Activated CD8-positive, alpha-beta memory T cell treated with anti-CD3 and anti-CD28 coated beads for 1 hour (primary cell): ENCODE results near the gene TRAF1.

Source experiments
- DNase-seq, 2 donors: peaks; one replicate each; pipeline ENCODE4 v3.0.0-alpha.2; 2020; ENCODE audit warnings: low read depth in 1 of 2; ENCODE audit errors: extremely low read depth in 1 of 2

Gene TRAF1

DNA sequence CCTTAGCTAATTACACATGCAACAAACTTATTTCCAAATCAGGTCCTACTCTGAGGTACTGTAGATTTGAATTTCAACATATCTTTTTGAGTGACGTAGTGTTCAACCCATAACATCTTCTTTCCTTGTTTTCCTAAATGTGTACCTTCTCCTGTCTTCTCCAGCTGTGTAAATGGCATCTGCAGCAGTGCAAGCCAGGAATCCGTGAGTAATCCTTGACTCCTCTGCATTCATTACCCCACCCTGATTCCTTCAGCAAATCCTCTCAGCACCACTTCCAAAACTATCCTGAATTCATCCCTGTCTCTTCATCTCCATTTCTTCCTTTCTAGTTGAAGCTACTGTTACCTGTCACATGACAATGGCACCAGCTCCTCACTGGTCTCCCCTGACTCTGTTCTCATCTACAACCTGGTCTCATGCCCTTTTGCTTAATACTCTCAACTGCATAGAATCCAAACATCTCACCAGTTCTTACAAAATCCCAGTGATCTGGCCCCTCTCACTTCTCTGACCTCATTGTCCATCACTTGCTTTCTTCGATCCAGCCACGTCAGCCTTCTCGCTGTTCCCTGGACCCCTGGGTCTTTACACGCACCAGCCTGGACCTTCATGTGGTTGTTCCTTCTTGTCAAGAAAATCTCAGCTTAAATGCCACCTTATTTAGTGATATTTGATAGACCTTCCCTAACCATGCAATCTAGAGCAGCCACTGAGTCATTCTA, 14.6 kb upstream of the TRAF1 start:
- no peak for DNase-seq

DNA sequence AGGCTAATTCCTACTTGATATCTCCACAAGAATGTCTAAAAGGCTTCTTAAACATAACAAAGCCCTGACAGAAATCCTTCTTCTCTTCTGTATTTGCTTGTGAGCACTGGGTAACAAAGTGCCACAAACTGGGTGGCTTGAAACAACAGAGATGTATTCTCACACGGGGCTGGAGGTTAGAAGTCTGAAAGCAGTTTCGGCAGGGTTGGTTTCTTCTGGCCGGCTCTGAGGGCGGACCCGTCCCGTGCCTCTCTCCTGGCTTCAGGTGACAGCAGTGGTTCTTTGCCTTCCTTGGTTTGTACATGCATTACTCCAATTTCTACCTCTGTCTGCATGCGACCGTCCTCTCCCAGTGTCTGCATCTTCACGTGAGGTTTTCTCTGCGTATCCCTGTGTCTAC, 14.0 kb upstream of the TRAF1 start:
- no peak for DNase-seq

DNA sequence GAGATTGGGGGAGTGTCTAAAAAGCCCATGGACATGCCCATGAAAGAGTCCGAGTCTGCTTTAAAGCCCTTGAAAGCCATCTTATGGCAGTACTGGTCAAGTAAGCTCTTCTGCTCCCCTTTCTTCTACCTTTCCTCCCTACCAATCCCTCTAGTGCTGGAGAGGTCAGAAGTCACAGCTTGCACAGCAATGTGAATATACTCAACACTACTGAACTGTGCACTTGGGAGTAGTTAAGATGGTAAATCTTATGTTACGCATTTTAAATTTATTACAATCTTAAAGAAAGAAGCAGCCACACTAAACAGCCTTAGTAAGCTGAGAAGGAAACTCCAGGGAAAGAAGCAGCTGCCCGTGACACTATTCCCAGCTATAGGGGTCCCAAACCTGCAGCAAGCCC, 12.3 kb upstream of the TRAF1 start:
- DNase-seq, result no peak

DNA sequence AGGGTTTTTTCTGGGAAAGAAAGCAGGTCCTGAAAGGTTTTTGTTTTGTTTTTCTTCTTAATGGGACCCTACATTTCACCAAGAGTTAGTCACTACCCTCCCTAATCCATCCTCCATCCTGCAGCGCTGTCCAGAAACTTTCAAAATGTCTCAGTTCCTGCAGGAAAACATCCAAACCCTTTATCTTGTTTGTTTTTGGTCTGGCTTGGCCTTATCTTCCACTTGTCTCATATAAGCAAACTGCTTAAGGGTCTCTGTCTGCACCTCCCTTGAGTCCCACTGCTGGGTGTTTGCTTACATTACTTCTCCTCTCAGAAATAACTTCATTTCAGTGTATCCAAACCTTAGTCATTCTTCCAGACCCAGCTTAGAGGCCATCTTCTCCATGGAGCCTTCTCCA, 11.0 kb upstream of the TRAF1 start:
- no peak for DNase-seq

DNA sequence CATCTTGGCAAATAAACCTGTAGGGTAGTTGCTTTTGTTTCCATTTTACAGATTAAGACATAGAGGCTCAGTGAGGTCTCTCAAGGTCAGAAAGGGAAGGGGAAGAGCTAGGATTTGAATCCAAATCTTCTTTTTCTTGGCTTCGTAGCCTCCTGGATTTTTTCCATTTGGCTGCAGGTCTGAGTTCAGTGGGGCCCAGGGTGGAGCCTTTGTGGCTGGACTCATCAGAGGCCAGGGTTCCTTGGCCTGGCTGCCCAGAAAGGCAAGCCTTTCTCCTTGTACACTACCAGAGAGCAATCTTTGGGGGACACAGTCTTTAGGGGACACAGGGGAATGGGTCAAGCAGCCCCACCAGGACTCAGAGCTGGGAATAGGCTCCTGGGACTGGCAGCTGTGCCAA, 10.5 kb upstream of the TRAF1 start:
- DNase-seq, result no peak

DNA sequence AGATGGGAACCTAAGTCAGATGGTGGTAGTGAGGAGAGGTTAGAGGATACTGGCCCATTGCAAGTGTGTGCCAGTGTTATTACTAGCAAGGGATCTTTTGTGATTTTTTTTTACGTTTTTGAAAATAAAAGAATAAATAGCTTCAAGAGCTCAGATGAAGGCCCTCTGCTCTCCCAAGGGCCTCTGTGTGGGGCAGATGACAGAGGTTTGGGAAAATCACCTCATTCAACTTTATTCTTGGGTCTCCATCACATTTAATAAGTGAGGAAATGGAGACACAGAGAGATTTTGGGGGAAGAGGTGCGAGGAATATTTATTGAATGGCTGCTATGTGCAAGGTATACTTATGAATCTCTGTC, 10.1 kb upstream of the TRAF1 start:
- no peak for DNase-seq

DNA sequence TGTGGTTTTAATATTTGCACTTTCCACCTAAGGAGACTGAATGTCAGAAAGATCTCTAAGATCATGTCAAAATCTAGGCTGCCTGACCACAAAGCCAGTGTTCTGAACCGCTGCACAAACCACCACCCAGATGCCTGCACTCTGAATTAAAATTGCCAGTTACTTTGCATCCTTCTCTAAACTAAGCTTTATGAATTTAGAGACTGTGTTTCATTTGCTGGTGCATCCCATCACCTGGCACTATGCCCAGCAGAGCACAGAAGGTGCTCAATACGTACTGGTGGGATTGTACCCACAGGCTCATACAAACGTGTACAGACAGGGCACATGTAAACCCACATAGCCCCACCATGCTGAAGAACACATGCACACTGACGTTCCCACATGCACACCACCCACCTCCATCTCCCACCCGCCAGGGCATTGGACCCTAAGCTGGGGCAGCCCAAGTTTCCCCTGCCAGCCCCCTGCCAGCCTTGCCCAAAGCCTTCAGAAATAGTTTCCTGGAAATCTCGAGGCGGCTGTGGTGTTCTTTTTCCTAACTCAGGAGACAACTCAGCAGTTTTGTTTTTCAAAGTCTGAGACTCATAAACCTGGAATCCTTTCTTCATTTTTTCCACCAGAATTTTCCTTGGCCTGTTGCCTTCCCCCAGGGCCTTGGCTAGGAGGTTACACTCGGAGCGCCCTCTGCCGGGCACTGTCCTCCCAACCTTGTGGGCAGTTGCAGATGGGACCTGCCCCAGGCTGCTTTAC, 9.6 kb upstream of the TRAF1 start:
- peak; percentile 80 to 87 for DNase-seq

DNA sequence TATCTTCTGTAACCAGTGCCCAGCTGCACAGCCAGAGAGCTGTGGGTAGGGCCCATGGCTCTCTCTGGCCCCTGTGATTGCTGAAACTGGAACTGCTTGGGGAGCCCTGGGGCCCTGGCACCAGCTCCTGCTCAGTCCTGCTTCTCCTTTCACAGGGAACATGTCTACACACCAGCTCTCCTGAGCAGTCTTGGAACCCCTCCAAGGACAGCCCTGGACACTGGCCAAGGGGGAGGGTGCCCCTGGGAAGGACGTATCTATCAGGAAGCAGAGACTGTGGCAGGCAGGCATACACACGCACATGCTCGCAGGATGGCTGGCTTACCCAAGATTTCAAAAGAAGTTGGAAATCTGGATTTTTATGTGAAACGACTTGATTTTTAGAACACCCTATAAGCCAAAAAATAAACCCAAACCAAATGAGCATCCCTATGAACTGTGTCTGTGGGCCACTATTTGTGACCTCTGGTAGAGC, 8.8 kb upstream of the TRAF1 start:
- no peak for DNase-seq

DNA sequence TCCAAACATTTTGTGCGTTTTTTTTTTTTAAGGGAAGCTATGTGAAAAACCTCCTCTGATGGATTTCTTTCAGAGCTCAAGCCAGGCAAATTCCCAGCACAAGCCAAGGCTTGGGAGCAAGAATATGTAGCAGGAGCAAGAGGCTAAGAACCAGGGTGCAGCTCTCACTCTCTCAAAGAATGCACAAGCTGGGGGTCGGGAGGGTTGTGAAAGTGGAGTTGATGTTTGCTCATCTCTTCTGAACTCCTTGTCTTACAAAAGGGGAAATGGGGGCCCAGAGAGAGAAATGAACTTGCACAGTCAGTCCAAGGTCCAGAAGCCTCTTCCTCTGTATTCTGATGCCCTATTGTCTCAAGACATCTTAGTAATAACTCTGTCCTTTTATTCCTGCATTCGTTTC, 7.7 kb upstream of the TRAF1 start:
- DNase-seq, result no peak

DNA sequence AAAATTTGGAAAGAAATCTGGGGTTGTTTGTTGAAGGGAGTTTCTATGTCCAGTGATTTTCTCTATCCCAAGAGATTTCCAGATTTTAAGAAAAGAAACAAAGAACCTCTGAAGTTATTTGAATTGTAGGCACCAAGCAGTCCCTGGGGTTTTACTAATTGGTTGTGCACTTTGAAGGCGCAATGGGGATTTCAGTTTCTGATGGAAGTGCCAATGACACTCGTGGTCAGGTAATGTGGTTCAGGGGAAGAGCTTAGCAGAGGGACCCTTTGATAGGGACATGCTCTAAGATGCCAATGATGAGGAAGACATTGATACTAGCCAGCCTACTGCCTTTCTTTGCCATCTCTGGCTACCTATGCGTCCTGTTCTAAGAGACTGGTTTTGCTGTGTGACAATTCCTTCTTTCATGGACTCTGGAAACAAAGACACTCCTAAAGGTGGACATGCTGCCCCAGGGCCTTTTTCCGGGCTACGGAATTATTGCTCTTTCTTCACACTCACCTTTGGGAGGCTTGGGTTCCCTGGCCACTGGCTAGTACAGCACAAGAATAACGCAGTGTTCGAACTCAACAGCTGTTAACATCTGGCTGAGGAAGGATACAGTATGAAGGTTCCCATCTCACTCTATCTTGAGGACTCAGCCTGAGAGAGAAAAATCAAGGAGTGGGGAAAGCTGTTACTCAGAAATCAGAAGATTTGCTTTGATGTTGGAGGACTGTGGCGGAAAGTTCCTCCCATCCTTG, 6.9 kb upstream of the TRAF1 start:
- DNase-seq, result no peak

DNA sequence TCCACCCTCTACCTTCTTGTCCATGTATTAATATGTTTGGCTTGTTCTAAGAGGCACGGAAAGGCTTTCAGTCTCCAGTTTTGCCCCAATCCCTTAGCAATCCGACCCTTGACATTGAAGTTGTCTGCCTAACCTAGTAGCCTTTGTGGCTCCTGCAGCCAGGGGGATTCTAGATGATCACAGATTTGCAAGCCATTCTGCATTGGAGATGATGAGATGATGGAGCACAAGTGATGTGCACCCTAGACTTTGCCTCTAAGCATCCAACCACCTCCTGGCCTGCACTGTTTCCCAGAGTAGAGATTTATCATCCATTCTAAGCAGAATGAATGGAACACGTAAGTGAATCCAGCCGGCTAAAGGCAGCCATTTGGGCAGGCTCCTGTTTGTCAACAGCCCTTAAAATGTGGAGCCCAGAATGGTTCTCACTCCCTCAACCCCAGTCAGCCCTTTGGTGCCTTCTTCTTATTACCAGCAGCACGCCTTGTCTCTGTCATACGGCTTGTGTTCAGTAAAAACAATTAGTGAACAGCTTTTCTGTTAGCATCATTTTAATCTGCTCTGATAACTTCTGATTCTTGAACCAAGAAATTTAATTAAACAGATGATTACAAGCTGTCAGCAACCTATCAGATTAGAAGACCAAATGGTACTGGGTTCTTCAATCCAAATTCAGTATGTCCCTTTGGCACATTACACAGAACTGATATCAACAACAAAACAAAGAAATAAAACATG, 5.7 kb upstream of the TRAF1 start:
- DNase-seq, result no peak

DNA sequence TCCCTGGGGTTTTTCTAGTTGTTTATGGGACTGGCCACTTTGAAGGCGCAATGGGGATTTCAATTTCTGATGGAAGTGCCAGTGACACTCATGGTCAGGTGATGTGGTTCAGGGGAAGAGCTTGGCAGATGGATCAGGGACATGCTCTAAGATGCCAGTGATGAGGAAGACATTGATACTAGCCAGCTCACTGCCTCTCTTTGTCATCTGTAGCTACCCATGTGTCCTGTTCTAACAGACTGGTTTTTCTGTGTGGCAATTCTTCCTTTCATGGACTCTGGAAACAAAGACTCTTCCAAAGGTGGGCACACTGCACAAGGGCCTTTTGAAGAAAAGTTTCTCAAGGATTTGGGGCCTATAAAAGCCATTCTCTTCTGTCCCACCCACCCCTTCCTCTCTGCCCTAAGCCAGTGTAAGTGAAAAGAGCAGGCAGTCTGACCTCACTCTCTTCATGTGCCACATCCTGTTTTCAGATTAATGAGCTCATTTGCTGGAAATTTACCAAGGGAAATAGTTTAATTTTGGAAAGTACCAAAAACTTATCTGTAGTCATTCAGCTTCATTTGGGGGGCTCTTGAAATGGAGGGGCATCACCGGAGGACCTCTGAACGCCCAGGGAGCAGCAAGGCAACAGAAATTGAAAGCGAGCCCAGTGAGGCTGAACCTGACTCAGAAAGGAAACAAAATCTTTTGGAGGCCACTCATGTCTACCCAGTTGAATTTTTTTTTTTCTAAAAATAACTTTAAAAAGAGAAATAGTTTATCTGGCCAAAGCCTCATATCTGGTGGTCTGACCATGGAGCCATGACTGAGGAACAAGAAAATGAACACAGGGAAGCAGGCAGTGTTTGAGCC, 4.9 kb upstream of the TRAF1 start:
- no peak for DNase-seq

DNA sequence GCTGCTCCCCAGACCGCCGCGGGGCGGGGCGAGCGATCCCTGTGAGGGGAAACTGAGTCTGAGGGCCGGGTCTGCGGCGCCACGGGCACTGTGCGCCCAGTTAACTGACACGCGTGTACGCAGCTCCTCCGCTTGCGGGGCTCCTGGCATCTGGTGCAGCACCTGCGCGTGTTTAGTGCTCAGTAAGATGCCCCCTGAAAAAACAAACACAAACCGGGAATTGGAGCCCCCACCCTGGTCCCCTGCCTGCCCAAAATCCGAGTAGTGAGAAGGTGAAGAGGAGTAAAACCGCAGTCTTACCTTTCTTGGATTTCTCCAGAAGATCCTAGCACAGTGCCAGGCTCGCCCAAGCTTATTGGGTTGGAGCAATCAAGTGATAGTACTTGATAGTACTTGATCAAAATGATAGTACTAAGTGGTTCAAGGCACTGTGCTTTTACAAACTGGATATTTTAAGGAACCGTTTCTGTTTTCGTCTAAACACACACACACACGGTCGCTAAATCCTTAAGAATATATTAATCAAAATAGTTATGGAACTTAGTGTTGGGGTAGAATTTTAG, 2.7 kb upstream of the TRAF1 start:
- no peak for DNase-seq

DNA sequence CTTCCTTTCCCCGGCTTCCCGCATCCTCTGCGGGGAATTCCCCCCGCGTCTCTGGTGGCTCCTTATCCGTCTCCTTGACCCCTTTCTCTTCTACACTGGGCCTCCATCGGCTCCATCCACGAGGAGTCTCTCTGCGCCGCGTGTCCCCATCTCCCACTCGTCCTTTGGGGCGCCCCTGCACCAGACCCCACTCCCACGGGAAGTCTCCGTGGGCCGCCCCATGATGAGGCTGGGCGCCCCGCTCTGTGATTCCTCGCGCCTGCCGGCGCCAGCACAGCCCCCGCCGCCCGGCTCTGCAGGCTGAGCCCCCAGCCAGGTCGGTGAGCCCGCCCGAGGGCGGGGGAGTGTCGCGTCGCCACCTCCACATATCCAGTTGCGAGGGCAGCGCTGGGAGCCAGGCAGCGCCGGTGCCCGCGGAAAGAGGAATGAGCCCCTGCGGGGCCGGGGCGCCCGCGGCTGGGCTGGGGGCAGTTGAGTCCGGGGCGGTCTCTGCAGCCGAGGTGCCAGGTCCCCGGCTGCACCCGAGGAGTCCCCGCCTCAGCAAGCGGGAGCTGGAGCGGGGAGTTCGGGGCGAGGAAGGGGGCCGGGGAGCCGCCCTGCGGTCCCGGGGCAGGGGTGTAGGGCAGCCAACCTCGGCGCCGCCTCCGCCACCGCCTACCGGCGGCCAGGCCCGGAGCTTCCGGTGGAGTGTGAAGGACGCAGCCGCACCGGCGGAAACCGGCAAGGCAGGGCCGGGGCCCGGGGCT, 2.1 kb upstream of the TRAF1 start:
- peak in 1 of 2 donors; percentile 68 for DNase-seq

DNA sequence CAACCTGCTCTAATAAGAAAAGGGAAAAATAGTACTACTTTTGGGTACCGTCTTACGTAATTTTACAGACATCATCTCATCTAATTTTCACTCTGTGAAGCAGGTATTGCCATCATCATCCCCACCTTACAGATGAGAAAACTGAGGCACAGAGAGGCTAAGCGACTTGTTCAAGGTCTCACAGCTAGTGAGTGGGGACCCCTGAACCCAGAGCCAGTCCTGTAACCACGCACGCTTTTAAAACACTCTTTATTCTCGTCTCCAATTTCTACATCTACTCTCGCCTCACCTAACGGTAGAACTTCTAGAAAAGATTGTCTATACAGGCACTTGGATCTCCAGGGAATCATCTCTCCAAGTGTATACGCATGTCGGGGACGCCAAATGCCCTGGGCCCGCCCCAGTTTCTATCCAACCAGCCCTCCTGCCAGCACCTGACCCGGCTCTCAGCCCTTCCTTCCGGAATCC, 1.5 kb upstream of the TRAF1 start:
- no peak for DNase-seq

DNA sequence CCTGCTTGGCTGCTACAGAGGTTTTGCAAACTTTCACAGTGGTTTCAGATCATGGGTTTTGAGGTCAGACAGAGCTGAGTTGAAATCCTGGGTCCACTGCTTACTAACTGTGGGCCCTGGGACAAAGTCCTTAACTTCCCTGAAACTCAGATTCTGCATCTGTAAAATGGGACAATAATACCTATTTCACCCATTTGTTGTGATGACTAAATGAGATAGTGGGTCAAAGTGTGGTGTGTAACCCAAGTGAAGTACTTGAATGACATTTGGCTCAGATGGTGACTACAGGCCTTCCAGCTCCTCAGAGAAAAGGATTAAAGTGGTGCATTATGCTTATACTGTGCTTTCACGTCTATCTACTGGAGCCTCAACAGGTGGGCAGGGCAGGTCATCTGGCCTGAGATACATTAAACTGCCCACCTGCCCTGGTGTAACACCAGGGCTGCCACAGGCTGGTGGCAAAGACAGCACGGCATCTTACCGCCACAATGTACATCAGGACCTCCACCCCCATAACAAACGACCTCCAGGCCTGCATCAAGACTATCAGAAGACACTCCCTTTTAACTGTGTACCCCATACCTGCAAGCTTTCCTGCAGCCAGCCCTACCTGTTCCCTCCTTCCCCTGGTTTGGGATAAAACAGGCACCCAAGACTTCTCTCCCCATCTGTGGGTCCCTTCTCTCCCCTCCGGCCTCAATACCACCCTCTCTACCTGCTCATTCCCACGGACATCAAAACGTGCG, 846 bp upstream of the TRAF1 start:
- DNase-seq, result no peak

DNA sequence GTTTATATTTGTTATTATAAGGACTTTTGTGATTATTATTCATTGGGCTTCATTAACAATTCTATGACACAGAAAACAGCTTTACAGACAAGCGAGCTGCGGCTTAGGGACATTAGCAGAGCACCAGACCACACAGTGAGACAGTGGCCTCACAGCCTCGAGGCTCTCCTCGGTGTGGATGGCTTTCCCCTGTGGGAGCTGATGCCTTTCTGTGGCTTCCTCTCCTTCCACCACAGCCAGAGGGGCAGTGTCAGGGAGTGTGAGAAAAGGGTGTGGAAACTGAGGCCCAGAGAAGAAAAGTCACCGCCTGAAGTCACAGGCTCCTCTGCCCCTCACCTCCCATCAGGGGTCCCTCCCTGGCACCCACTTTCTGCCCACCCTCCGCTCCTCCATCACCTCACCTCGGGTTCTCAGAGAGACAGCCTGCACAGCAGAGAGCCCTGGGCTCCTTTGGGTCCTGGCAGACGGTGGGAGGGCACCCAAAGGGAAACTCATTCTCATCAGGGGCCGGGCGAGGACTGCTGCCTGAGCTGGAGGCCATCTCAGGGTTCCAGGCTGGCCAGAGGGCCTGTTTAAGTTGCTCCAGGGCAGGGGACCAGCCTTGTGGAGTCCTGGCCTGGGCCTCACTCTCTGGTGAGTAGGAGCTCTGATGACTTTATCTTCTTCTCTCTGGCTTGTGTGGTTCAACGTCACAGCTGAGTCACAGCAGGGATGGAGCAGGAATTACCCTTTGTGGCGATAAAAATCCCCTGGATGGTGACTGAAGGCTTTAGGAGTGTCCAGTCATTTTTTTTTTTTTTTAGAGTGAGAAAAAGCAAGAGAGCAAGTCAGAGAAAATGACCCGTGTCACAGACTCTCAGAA, 830 bp downstream of the TRAF1 start:
- DNase-seq, result peak; percentile 64 to 68
